K562 (cell line): ENCODE results near the gene RCOR1. TPM values are rescaled to one million over a fixed set of nuclear protein-coding genes. Genes with fewer than 3 reads are reported as not detected.
A peak's percentile ranks its signal among the peaks of the same experiment; 100 is the strongest.

Experiments used
- ATAC-seq: fragments of 200-7000 bp; cut with Tn5 transposase; 3 replicates; pipeline ENCODE4 v1.9.1; 2020; ENCODE audit warnings: moderate library complexity
- BruUV-seq: library from RNA; stranded (reverse); fragments of 400-500 nt; replicated peaks from 2 replicates; lab custom pipeline; 2021; lab: Mats Ljungman, UMichigan
- CTCF ChIA-PET: fragments of 300-600 bp; formaldehyde crosslinking; extraction: SDS; loops from one replicate; lab custom pipeline; 2021; ENCODE audit warnings: low intra/inter-chr PET ratio; lab: Yijun Ruan, JAX
- POLR2A ChIA-PET: fragments of 300-600, 350-650 bp; sonication (Branson Sonifier 250); formaldehyde crosslinking; extraction: SDS; loops from one replicate; lab custom pipeline; 2021; ENCODE audit warnings: antibody characterized with exemption, inconsistent platforms; lab: Yijun Ruan, JAX
- DNase-seq, 4 experiments: peaks; one replicate each; pipeline versions ENCODE4 v3.0.0 to v3.0.0-alpha.2; 2011 to 2018; ENCODE audit warnings: low spot score in 3 of 4, mixed read lengths in 3 of 4; ENCODE audit errors: extremely low read depth in 1 of 4
- FAIRE-seq: peaks from 2 replicates; lab custom pipeline; 2011; peaks lifted over from hg19 to GRCh38; lab: Jason Lieb, UNC
- H2AFZ ChIP-seq: 2 replicates; pipeline ENCODE4 v1.6.0; 2011; ENCODE audit warnings: low read depth, low read length, control low read depth, inconsistent platforms
- H3K27ac ChIP-seq: fragments of 200-600 bp; 3 replicates; pipeline ENCODE4 v1.8.0; 2011; ENCODE audit warnings: low read depth, mild to moderate bottlenecking, control low read depth, inconsistent platforms, low read length, moderate library complexity, mixed read lengths; ENCODE audit errors: extremely low read depth
- H3K27me3 ChIP-seq, 2 experiments: fragments of 300-600 bp in 1 of 2; 2 replicates in 1 of 2; 3 replicates in 1 of 2; pipeline versions ENCODE4 v1.6.0 to v1.8.0; 2011; ENCODE audit warnings: inconsistent platforms in 2 of 2, low read length in 2 of 2, mild to moderate bottlenecking in 1 of 2, mixed read lengths in 1 of 2, moderate library complexity in 1 of 2; ENCODE audit not compliant: control insufficient read depth in 2 of 2, insufficient read depth in 2 of 2
- H3K36me3 ChIP-seq: fragments of 300-600 bp; 3 replicates; pipeline ENCODE4 v1.8.0; 2011; ENCODE audit warnings: mild to moderate bottlenecking, low read length, inconsistent platforms; ENCODE audit not compliant: control insufficient read depth, insufficient read depth
- H3K4me1 ChIP-seq, 2 experiments: fragments of 200-600 bp in 1 of 2; replicated peaks in 1 of 2; 2 replicates in 1 of 2; 3 replicates in 1 of 2; pipeline versions ENCODE4 v1.5.1 to v1.8.0; 2011; ENCODE audit warnings: inconsistent platforms in 2 of 2, low read length in 2 of 2, mild to moderate bottlenecking in 1 of 2, mixed read lengths in 1 of 2, moderate library complexity in 1 of 2; ENCODE audit not compliant: control insufficient read depth in 2 of 2, insufficient read depth in 2 of 2
- H3K4me2 ChIP-seq: 2 replicates; pipeline ENCODE4 v1.6.1; 2011; ENCODE audit warnings: low read length, control low read depth, inconsistent platforms, mixed read lengths; ENCODE audit not compliant: insufficient read depth
- H3K4me3 ChIP-seq: fragments of 200-600 bp; sonication (generic), shearing (Covaris generic); 2 replicates; pipeline ENCODE4 v1.5.1; 2016; ENCODE audit warnings: control low read depth, inconsistent platforms
- H3K79me2 ChIP-seq: fragments of 200-600 bp; 3 replicates; pipeline ENCODE4 v1.8.0; 2011; ENCODE audit warnings: low read length, inconsistent platforms; ENCODE audit not compliant: control insufficient read depth, insufficient read depth
- H3K9ac ChIP-seq, 2 experiments: 2 replicates each; pipeline versions ENCODE4 v1.6.0 to v1.6.1; 2011; ENCODE audit warnings: low read depth in 2 of 2, low read length in 2 of 2, control low read depth in 1 of 2, inconsistent platforms in 1 of 2, mild to moderate bottlenecking in 1 of 2, mixed read lengths in 1 of 2; ENCODE audit not compliant: insufficient read depth in 1 of 2
- H3K9me1 ChIP-seq: one replicate; pipeline ENCODE4 v1.6.0; 2011; ENCODE audit warnings: inconsistent platforms, mild to moderate bottlenecking, low read length, moderate library complexity; ENCODE audit not compliant: control insufficient read depth, insufficient read depth
- H3K9me3 ChIP-seq: replicated peaks from 2 replicates; pipeline ENCODE4 v1.5.1; 2011; ENCODE audit warnings: low read depth, low read length, inconsistent platforms; ENCODE audit not compliant: control insufficient read depth, insufficient read depth
- H4K20me1 ChIP-seq: replicated peaks from 2 replicates; pipeline ENCODE4 v1.6.1; 2011; ENCODE audit warnings: low read length, inconsistent platforms, mixed read lengths; ENCODE audit not compliant: control insufficient read depth, insufficient read depth
- POLR2G ChIP-seq: fragments of 200-400 bp; formaldehyde crosslinking; IDR thresholded peaks from 2 replicates; pipeline ENCODE4 v1.6.1; 2017; ENCODE audit warnings: low read depth, mild to moderate bottlenecking, antibody characterized with exemption, low read length, moderate library complexity
- ZNF655 ChIP-seq: fragments of 250-450 bp; sonication (Bioruptor Pico); IDR thresholded peaks from 2 replicates; pipeline ENCODE4 v1.5.0; 2021
- ZNF780A ChIP-seq: fragments of 250-450 bp; sonication (Bioruptor Pico); IDR thresholded peaks from 2 replicates; pipeline ENCODE4 v1.5.0; 2021; ENCODE audit warnings: mild to moderate bottlenecking
- WGBS: fragments of 100-300 bp; shearing (Covaris generic); methylation state at CpG from one replicate; pipeline ENCODE4 v1.1.6; 2016; ENCODE audit warnings: low coverage, mixed read lengths; ENCODE audit not compliant: insufficient coverage; ENCODE audit errors: missing lambda C conversion rate; 5-methylcytosine and 5-hydroxymethylcytosine counted together
- in situ Hi-C: fragments of 300-500 bp; cut with MboI; formaldehyde crosslinking; loops from 4 replicates; pipeline ENCODE4 v1.15.0; 2018; ENCODE audit warnings: inconsistent platforms, mixed read lengths
- intact Hi-C: fragments of 100-400 bp; cut with micrococcal nuclease; formaldehyde crosslinking; loops from 2 replicates; pipeline ENCODE4 v1.14.2; 2022
- polyA plus RNA-seq, 8 experiments: library from polyadenylated mRNA; depleted of rRNA in 4 of 8; stranded (reverse) in 5 of 8; unstranded in 3 of 8; fragments of >200 nt; fragmentation: Nextera tagmentation in 2 of 8; fragmentation: Illumina TruSeq in 1 of 8; extraction: Ambion mirVana in 2 of 8; extraction: Trizol in 1 of 8; gene quantifications; 2 replicates each; pipeline versions ENCODE4 v1.2.1 to v1.2.3, GENCODE V29; 2011 to 2014; ENCODE audit warnings: inconsistent platforms in 1 of 8, missing spikeins in 1 of 8
- total RNA-seq, 7 experiments: library from RNA; depleted of rRNA in 6 of 7; stranded (reverse); fragments of >200 nt in 6 of 7; fragmentation: Illumina TruSeq in 2 of 7; extraction: Trizol in 2 of 7; gene quantifications; 2 replicates each; pipeline versions ENCODE4 v1.2.1 to v1.2.3, GENCODE V29; 2011 to 2021; ENCODE audit warnings: low replicate concordance in 1 of 7

The RCOR1 gene
- total and polyA plus RNA-seq, 9 of the 15 experiments (the other 6 are each of a cell fraction or from before 2014, with no cell fraction given), result 8.5 to 47.9 (median 20.9) TPM

- H3K9me1 ChIP-seq, result no peaks in the 10 kb centered on the region
- no peaks in the 10 kb centered on the region for H3K79me2 ChIP-seq
- no peaks in the 10 kb centered on the region for H3K9me3 ChIP-seq
- intact Hi-C loops, result no loop called here
- H2AFZ ChIP-seq, result no peak overlapping the region
- H3K27me3 ChIP-seq, result no peaks in the 10 kb centered on the region; a peak in 1 of 5 replicates
- ChIA-PET CTCF (no interaction called here), POLR2A (no interaction called here)
- FAIRE-seq, result no peak
- 0 out of 2 replicates have a peak, but pooled peaks have one; percentile 40 for TF ChIP-seq POLR2G
- TF ChIP-seq ZNF780A (CRISPR knock-in tag), result no peak
- no peak for TF ChIP-seq ZNF655 (CRISPR knock-in tag)
- TF ChIP-seq, all 486 proteins: peak for 1
- Histone ChIP-seq H3K27ac (no peak overlapping the region), H3K4me2 (no peak overlapping the region), H4K20me1 (no peaks in the 10 kb centered on the region), H3K9ac (peak overlapping the region in 1 of 2 experiments; percentile 26; a peak in 1 of 4 replicates), H3K4me3 (no peak overlapping the region), H3K36me3 (no peaks in the 10 kb centered on the region), H3K4me1 (peaks cover 0 to 12% of the 10 kb centered on the region in 2 experiments; a peak in 2 of 5 replicates)
- no TSS peak for BruUV-seq
- WGBS, result 73% methylated on average over 5 of the region's 17 CpGs
- ATAC-seq (no peak), DNase-seq (no peak)
- in situ Hi-C loops, result no loop called here
These were observed 162.2 kb downstream of the RCOR1 start for GRCh38 chr14:102754370-102755262.
